IMR-90 (cell line): ENCODE results near the gene GUCY2F. TPM values are rescaled to one million over a fixed set of nuclear protein-coding genes. Genes with fewer than 3 reads are reported as not detected.

ENCODE experiments used
- ATAC-seq: fragments of 200-7000 bp; cut with Tn5 transposase; 2 replicates; pipeline ENCODE4 v1.9.1; 2020; ENCODE audit warnings: low read depth, mild to moderate bottlenecking, moderate library complexity
- BruUV-seq: library from RNA; stranded (reverse); fragments of 400-500 nt; replicated peaks from 2 replicates; lab custom pipeline; 2021; lab: Mats Ljungman, UMichigan
- CTCF ChIA-PET: fragments of 300-600 bp; formaldehyde crosslinking; extraction: SDS; loops from one replicate; lab custom pipeline; 2021; ENCODE audit warnings: antibody characterized with exemption; lab: Yijun Ruan, JAX
- POLR2A ChIA-PET: fragments of 300-600 bp; sonication (Branson Sonifier 250); formaldehyde crosslinking; loops from one replicate; lab custom pipeline; 2022; ENCODE audit warnings: antibody characterized with exemption; ENCODE audit not compliant: unreplicated experiment; lab: Charles Lee
- DNase-seq: peaks from one replicate; pipeline ENCODE4 v3.0.0; 2013
- H2AFZ ChIP-seq: replicated peaks from 2 replicates; pipeline ENCODE3; 2013; ENCODE audit warnings: low read length, mild to moderate bottlenecking; ENCODE audit not compliant: poor library complexity
- H2AK5ac ChIP-seq: 2 replicates; pipeline ENCODE4 v1.6.1; 2013; ENCODE audit warnings: low read depth, low read length, inconsistent platforms
- H2AK9ac ChIP-seq: replicated peaks from 2 replicates; pipeline ENCODE3; 2013; ENCODE audit warnings: mild to moderate bottlenecking, low read depth, low read length, moderate library complexity; ENCODE audit not compliant: poor library complexity
- H2BK120ac ChIP-seq: 2 replicates; pipeline ENCODE4 v1.6.1; 2013; ENCODE audit warnings: low read depth, low read length, inconsistent platforms
- H2BK15ac ChIP-seq: 3 replicates; pipeline ENCODE4 v1.6.1; 2013; ENCODE audit warnings: low read depth, low read length, inconsistent platforms
- H2BK20ac ChIP-seq: 2 replicates; pipeline ENCODE4 v1.6.1; 2013; ENCODE audit warnings: low read depth, mild to moderate bottlenecking, inconsistent platforms, low read length, moderate library complexity
- H2BK5ac ChIP-seq: 2 replicates; pipeline ENCODE4 v1.6.1; 2013; ENCODE audit warnings: mild to moderate bottlenecking, low read depth, low read length, inconsistent platforms; ENCODE audit not compliant: poor library complexity, severe bottlenecking
- H3K14ac ChIP-seq: replicated peaks from 2 replicates; pipeline ENCODE4 v1.6.1; 2013; ENCODE audit warnings: low read depth, low read length, inconsistent platforms
- H3K18ac ChIP-seq: 2 replicates; pipeline ENCODE4 v1.6.1; 2013; ENCODE audit warnings: low read depth, low read length, control low read depth
- H3K23ac ChIP-seq: 2 replicates; pipeline ENCODE4 v1.6.1; 2013; ENCODE audit warnings: low read depth, low read length, inconsistent platforms
- H3K27ac ChIP-seq: 2 replicates; pipeline ENCODE4 v1.5.1; 2013; ENCODE audit warnings: mild to moderate bottlenecking, control low read depth, low read length; ENCODE audit not compliant: insufficient read depth
- H3K27me3 ChIP-seq: 2 replicates; pipeline ENCODE4 v1.6.1; 2013; ENCODE audit warnings: low read length; ENCODE audit not compliant: control insufficient read depth, insufficient read depth
- H3K36me3 ChIP-seq: 2 replicates; pipeline ENCODE4 v1.6.1; 2013; ENCODE audit warnings: low read length, mixed read lengths; ENCODE audit not compliant: control insufficient read depth, insufficient read depth
- H3K4ac ChIP-seq: 2 replicates; pipeline ENCODE4 v1.6.1; 2013; ENCODE audit warnings: low read depth, low read length, inconsistent platforms
- H3K4me1 ChIP-seq: 2 replicates; pipeline ENCODE4 v1.6.1; 2013; ENCODE audit warnings: low read length, mixed read lengths; ENCODE audit not compliant: control insufficient read depth, insufficient read depth
- H3K4me2 ChIP-seq: 2 replicates; pipeline ENCODE4 v1.6.1; 2013; ENCODE audit warnings: low read depth, mild to moderate bottlenecking, control low read depth, low read length, moderate library complexity
- H3K4me3 ChIP-seq: 2 replicates; pipeline ENCODE4 v1.5.1; 2013; ENCODE audit warnings: low read depth, mild to moderate bottlenecking, control low read depth, low read length, moderate library complexity; ENCODE audit not compliant: insufficient read depth
- H3K56ac ChIP-seq: 2 replicates; pipeline ENCODE4 v1.6.1; 2013; ENCODE audit warnings: low read length, inconsistent platforms; ENCODE audit not compliant: insufficient read depth; ENCODE audit errors: extremely low read depth
- H3K79me1 ChIP-seq, 2 experiments: 2 replicates each; pipeline ENCODE4 v1.6.1; 2013; ENCODE audit warnings: low read length in 2 of 2, inconsistent platforms in 1 of 2, low read depth in 1 of 2
- H3K9ac ChIP-seq: 2 replicates; pipeline ENCODE4 v1.6.1; 2013; ENCODE audit warnings: low read depth, low read length, control low read depth
- H3K9me1 ChIP-seq: 2 replicates; pipeline ENCODE4 v1.6.1; 2013; ENCODE audit warnings: low read length, inconsistent platforms; ENCODE audit not compliant: insufficient read depth
- H3K9me3 ChIP-seq: 2 replicates; pipeline ENCODE4 v1.6.1; 2013; ENCODE audit warnings: low read length; ENCODE audit not compliant: control insufficient read depth, insufficient read depth
- H4K20me1 ChIP-seq: 2 replicates; pipeline ENCODE4 v1.6.1; 2013; ENCODE audit warnings: low read length, inconsistent platforms; ENCODE audit not compliant: insufficient read depth
- H4K5ac ChIP-seq: 2 replicates; pipeline ENCODE4 v1.6.1; 2013; ENCODE audit warnings: mild to moderate bottlenecking, low read depth, low read length, control low read depth
- H4K8ac ChIP-seq, 2 experiments: 2 replicates each; pipeline ENCODE4 v1.6.1; 2013; ENCODE audit warnings: low read depth in 2 of 2, low read length in 2 of 2, control low read depth in 1 of 2, inconsistent platforms in 1 of 2
- H4K91ac ChIP-seq: 2 replicates; pipeline ENCODE4 v1.6.1; 2013; ENCODE audit warnings: low read depth, low read length, inconsistent platforms; ENCODE audit not compliant: insufficient read depth
- BHLHE40 ChIP-seq: fragments of 150-350 bp; IDR thresholded peaks from 2 replicates; pipeline ENCODE4 v1.6.1; 2016; ENCODE audit warnings: mild to moderate bottlenecking, low read depth, low read length
- CHD1 ChIP-seq: IDR thresholded peaks from 2 replicates; pipeline ENCODE4 v1.6.1; 2012; ENCODE audit warnings: low read depth, low read length, improper control_type of control experiment
- ELK1 ChIP-seq: fragments of 150-350 bp; IDR thresholded peaks from 2 replicates; pipeline ENCODE4 v1.6.1; 2016; ENCODE audit warnings: low read depth, mild to moderate bottlenecking, low read length, moderate library complexity, borderline replicate concordance
- FOS ChIP-seq: fragments of 150-350 bp; IDR thresholded peaks from 2 replicates; pipeline ENCODE4 v1.6.1; 2016; ENCODE audit warnings: low read depth, low read length
- MAFK ChIP-seq: IDR thresholded peaks from 2 replicates; pipeline ENCODE4 v1.6.1; 2012; ENCODE audit warnings: low read depth, low read length, improper control_type of control experiment
- MXI1 ChIP-seq: IDR thresholded peaks from 2 replicates; pipeline ENCODE4 v1.6.1; 2012; ENCODE audit warnings: low read depth, mild to moderate bottlenecking, low read length, moderate library complexity, borderline replicate concordance
- NFE2L2 ChIP-seq: fragments of 150-350 bp; IDR thresholded peaks from 2 replicates; pipeline ENCODE4 v1.6.1; 2016; ENCODE audit warnings: low read depth, mild to moderate bottlenecking, low read length
- POLR2A ChIP-seq: IDR thresholded peaks from 2 replicates; pipeline ENCODE4 v1.6.1; 2012; ENCODE audit warnings: mild to moderate bottlenecking, low read depth, low read length
- RAD21 ChIP-seq: IDR thresholded peaks from 2 replicates; pipeline ENCODE4 v1.6.1; 2012; ENCODE audit warnings: low read length, improper control_type of control experiment
- RCOR1 ChIP-seq: IDR thresholded peaks from 2 replicates; pipeline ENCODE4 v1.6.1; 2012; ENCODE audit warnings: mild to moderate bottlenecking, low read length, improper control_type of control experiment; ENCODE audit not compliant: insufficient replicate concordance
- RFX5 ChIP-seq: IDR thresholded peaks from 2 replicates; pipeline ENCODE4 v1.8.0; 2012; ENCODE audit warnings: low read depth, mild to moderate bottlenecking, low read length, moderate library complexity
- SMC3 ChIP-seq: fragments of 150-350 bp; IDR thresholded peaks from 2 replicates; pipeline ENCODE4 v1.6.1; 2016; ENCODE audit warnings: low read depth, mild to moderate bottlenecking, antibody characterized with exemption, low read length, moderate library complexity
- USF2 ChIP-seq: fragments of 150-350 bp; IDR thresholded peaks from 2 replicates; pipeline ENCODE4 v1.6.1; 2017; ENCODE audit warnings: mild to moderate bottlenecking, antibody characterized with exemption, low read length, low read depth
- WGBS, 2 experiments: methylation state at CpG; one replicate each; pipeline versions ENCODE4 v1.1.5 to v1.1.7; 2013; ENCODE audit warnings: missing lambda C conversion rate in 2 of 2; ENCODE audit not compliant: insufficient read length in 1 of 2; ENCODE audit errors: extremely low coverage in 2 of 2; 5-methylcytosine and 5-hydroxymethylcytosine counted together
- dilution Hi-C: fragments of 300-500 bp; cut with HindIII; formaldehyde crosslinking; loops from one replicate; pipeline ENCODE4 v1.14.3; 2018; ENCODE audit warnings: low sequenced_read_pairs; ENCODE audit not compliant: unreplicated experiment
- in situ Hi-C: fragments of 300-500 bp; cut with MboI; formaldehyde crosslinking; loops from 3 replicates; pipeline ENCODE4 v1.14.3; 2019; ENCODE audit warnings: low sequenced_read_pairs, inconsistent platforms, mixed read lengths
- intact Hi-C: fragments of 100-400 bp; cut with micrococcal nuclease; formaldehyde crosslinking; loops from 2 replicates; pipeline ENCODE4 v1.10.0; 2022
- polyA plus RNA-seq, 3 experiments: library from polyadenylated mRNA; depleted of rRNA; stranded (reverse); fragments of >200 nt; gene quantifications; 2 replicates each; pipeline ENCODE4 v1.2.3, GENCODE V29; 2012; ENCODE audit warnings: low replicate concordance in 1 of 3
- total RNA-seq: library from RNA; depleted of rRNA; stranded (reverse); fragments of >200 nt; gene quantifications from 2 replicates; pipeline ENCODE4 v1.2.3, GENCODE V29; 2012
- TF ChIP-seq, protein P1 (sequence below): conservative IDR thresholded peaks from 2 replicates; pipeline ENCODE4 v1.5.1; 2012; ENCODE audit warnings: mild to moderate bottlenecking, low read depth, low read length, improper control_type of control experiment

GUCY2F gene
- total and polyA plus RNA-seq, 2 of the 4 experiments (the other 2 are of a cell fraction): not detected

DNA sequence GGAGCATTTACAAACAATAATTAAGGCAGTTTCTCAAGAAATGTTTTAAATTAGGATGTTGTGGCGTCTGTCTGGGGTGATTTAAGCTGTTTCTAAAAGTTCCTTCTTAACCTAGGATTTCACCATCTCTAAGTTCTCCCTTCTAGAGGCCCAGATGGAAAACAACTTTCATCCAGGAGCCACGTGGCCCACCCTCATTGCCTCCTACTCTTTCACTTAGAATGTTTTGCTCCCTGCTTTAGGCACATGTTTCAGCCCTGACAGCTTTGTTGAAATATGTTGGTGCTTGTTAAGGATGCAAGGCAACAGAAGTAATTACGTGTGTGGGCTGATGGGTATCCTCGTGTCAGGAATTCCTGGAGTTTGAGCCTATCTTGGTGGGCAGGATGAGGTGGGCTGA is 131.3 kb downstream of the GUCY2F start:
- ATAC-seq: no peak
- CTCF ChIA-PET: no interaction called here

More for the DNA sequence above, 131.3 kb downstream of the GUCY2F start:
- Histone ChIP-seq H2BK20ac (no peak overlapping the region), H4K5ac (no peak overlapping the region), H2BK120ac (no peak overlapping the region), H2AK5ac (no peak overlapping the region), H3K27me3 (peaks cover 5% of the 10 kb centered on the region), H2BK5ac (no peak overlapping the region), H2AK9ac (no peak overlapping the region), H3K4ac (no peak overlapping the region), H3K9me1 (no peaks in the 10 kb centered on the region), H4K20me1 (no peaks in the 10 kb centered on the region), H3K79me1 (no peaks in the 10 kb centered on the region), H2AFZ (no peak overlapping the region), H2BK15ac (no peak overlapping the region), H3K56ac (no peak overlapping the region), H4K91ac (no peak overlapping the region), H3K4me1 (no peaks in the 10 kb centered on the region), H3K4me2 (no peak overlapping the region), H3K18ac (no peak overlapping the region), H3K36me3 (no peaks in the 10 kb centered on the region), H3K9me3 (no peaks in the 10 kb centered on the region), H4K8ac (no peak overlapping the region), H3K14ac (no peak overlapping the region), H3K4me3 (no peak overlapping the region), H3K27ac (no peak overlapping the region), H3K23ac (no peak overlapping the region), H3K9ac (no peak overlapping the region)
- no peak for DNase-seq
- dilution Hi-C loops (no loop called here), intact Hi-C loops (no loop called here), in situ Hi-C loops (no loop called here)
- WGBS, 2 experiments: no CpG with 5 or more reads among the region's 4 CpGs
- BruUV-seq: no TSS peak
- POLR2A ChIA-PET: no interaction called here
- TF ChIP-seq CHD1 (no peak), RFX5 (no peak), ELK1 (no peak), MAFK (no peak), NFE2L2 (no peak), SMC3 (no peak), POLR2A (no peak), BHLHE40 (no peak), RCOR1 (no peak), FOS (no peak), RAD21 (no peak), MXI1 (no peak), USF2 (no peak)
- TF ChIP-seq, protein P1, sequence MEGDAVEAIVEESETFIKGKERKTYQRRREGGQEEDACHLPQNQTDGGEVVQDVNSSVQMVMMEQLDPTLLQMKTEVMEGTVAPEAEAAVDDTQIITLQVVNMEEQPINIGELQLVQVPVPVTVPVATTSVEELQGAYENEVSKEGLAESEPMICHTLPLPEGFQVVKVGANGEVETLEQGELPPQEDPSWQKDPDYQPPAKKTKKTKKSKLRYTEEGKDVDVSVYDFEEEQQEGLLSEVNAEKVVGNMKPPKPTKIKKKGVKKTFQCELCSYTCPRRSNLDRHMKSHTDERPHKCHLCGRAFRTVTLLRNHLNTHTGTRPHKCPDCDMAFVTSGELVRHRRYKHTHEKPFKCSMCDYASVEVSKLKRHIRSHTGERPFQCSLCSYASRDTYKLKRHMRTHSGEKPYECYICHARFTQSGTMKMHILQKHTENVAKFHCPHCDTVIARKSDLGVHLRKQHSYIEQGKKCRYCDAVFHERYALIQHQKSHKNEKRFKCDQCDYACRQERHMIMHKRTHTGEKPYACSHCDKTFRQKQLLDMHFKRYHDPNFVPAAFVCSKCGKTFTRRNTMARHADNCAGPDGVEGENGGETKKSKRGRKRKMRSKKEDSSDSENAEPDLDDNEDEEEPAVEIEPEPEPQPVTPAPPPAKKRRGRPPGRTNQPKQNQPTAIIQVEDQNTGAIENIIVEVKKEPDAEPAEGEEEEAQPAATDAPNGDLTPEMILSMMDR: no peak
